ENCODE results near the gene HCFC1R1.
"Not testable (repeated sequence)": the region's sequence is repeated elsewhere in the genome, so short reads cannot be mapped to it uniquely, and the experiment has no call there.

Gene HCFC1R1

GRCh38 chr16:3060339-3061127, 36.8 kb upstream of the HCFC1R1 start:
- Histone ChIP-seq H3K9ac (ENCODE audit: low read depth, low read length) (no peak overlapping the region), H3K9me3 (ENCODE audit: control insufficient read depth, insufficient read depth, low read length) (no peaks in the 10 kb centered on the region), H3K36me3 (ENCODE audit: insufficient read depth, low read length) (no peaks in the 10 kb centered on the region), H3K4me1 (ENCODE audit: insufficient read depth, low read length) (peaks cover 10% of the 10 kb centered on the region; the same call in 1 of the 2 replicates)

GRCh38 chr16:3059723-3060242, 36.0 kb upstream of the HCFC1R1 start:
- Histone ChIP-seq H3K4me1 (ENCODE audit: insufficient read depth, low read length) (peaks cover 2% of the 10 kb centered on the region; the same call in 1 of the 2 replicates), H3K9ac (ENCODE audit: low read depth, low read length) (peak overlapping the region; percentile 37; the same call in 1 of the 2 replicates)

GRCh38 chr16:3059041-3059722, 35.4 kb upstream of the HCFC1R1 start:
- Histone ChIP-seq H3K36me3 (ENCODE audit: insufficient read depth, low read length) (no peaks in the 10 kb centered on the region), H3K4me1 (ENCODE audit: insufficient read depth, low read length) (no peaks in the 10 kb centered on the region; the same call in 1 of the 2 replicates), H3K9me3 (ENCODE audit: control insufficient read depth, insufficient read depth, low read length) (no peaks in the 10 kb centered on the region), H3K9ac (ENCODE audit: low read depth, low read length) (peak overlapping the region; percentile 81)

More at GRCh38 chr16:3059723-3060242, 36.0 kb upstream of the HCFC1R1 start:
- Histone ChIP-seq H3K36me3 (ENCODE audit: insufficient read depth, low read length) (no peaks in the 10 kb centered on the region), H3K9me3 (ENCODE audit: control insufficient read depth, insufficient read depth, low read length) (no peaks in the 10 kb centered on the region)

- Histone ChIP-seq H3K36me3 (ENCODE audit: insufficient read depth, low read length) (no peaks in the 10 kb centered on the region), H3K4me1 (ENCODE audit: insufficient read depth, low read length) (no peaks in the 10 kb centered on the region; the same call in 1 of the 2 replicates), H3K9ac (ENCODE audit: low read depth, low read length) (peak overlapping the region; percentile 81), H3K9me3 (ENCODE audit: control insufficient read depth, insufficient read depth, low read length) (no peaks in the 10 kb centered on the region)
Observed at GRCh38 chr16:3058139-3059030, 34.6 kb upstream of the HCFC1R1 start.

GRCh38 chr16:3057181-3058138, 33.7 kb upstream of the HCFC1R1 start:
- no peaks in the 10 kb centered on the region for H3K9me3 ChIP-seq (ENCODE audit: control insufficient read depth, insufficient read depth, low read length)
- H3K4me1 ChIP-seq (ENCODE audit: insufficient read depth, low read length): no peaks in the 10 kb centered on the region; the same call in 1 of the 2 replicates
- H3K9ac ChIP-seq (ENCODE audit: low read depth, low read length): peak overlapping the region; percentile 81; the same call in 1 of the 2 replicates
- no peaks in the 10 kb centered on the region for H3K36me3 ChIP-seq (ENCODE audit: insufficient read depth, low read length)

- Histone ChIP-seq H3K9ac (ENCODE audit: low read depth, low read length) (no peak overlapping the region), H3K36me3 (ENCODE audit: insufficient read depth, low read length) (no peaks in the 10 kb centered on the region), H3K4me1 (ENCODE audit: insufficient read depth, low read length) (no peaks in the 10 kb centered on the region; the same call in 1 of the 2 replicates), H3K9me3 (ENCODE audit: control insufficient read depth, insufficient read depth, low read length) (no peaks in the 10 kb centered on the region)
Observed at GRCh38 chr16:3056336-3057180, 32.8 kb upstream of the HCFC1R1 start.

GRCh38 chr16:3055734-3056115, 32.0 kb upstream of the HCFC1R1 start:
- not testable (repeated sequence) for H3K4me1 ChIP-seq (ENCODE audit: insufficient read depth, low read length); H3K9me3 ChIP-seq (ENCODE audit: control insufficient read depth, insufficient read depth, low read length); H3K9ac ChIP-seq (ENCODE audit: low read depth, low read length); H3K36me3 ChIP-seq (ENCODE audit: insufficient read depth, low read length)

GRCh38 chr16:3054965-3055733, 31.4 kb upstream of the HCFC1R1 start:
- Histone ChIP-seq H3K9me3 (ENCODE audit: control insufficient read depth, insufficient read depth, low read length) (no peaks in the 10 kb centered on the region), H3K9ac (ENCODE audit: low read depth, low read length) (no peak overlapping the region), H3K4me1 (ENCODE audit: insufficient read depth, low read length) (no peaks in the 10 kb centered on the region; the same call in 1 of the 2 replicates), H3K36me3 (ENCODE audit: insufficient read depth, low read length) (no peaks in the 10 kb centered on the region)

GRCh38 chr16:3053330-3053710, 29.6 kb upstream of the HCFC1R1 start:
- not testable (repeated sequence) for H3K9me3 ChIP-seq (ENCODE audit: control insufficient read depth, insufficient read depth, low read length); H3K4me1 ChIP-seq (ENCODE audit: insufficient read depth, low read length); H3K36me3 ChIP-seq (ENCODE audit: insufficient read depth, low read length); H3K9ac ChIP-seq (ENCODE audit: low read depth, low read length)

- H3K4me1 ChIP-seq (ENCODE audit: insufficient read depth, low read length); H3K9ac ChIP-seq (ENCODE audit: low read depth, low read length); H3K36me3 ChIP-seq (ENCODE audit: insufficient read depth, low read length); H3K9me3 ChIP-seq (ENCODE audit: control insufficient read depth, insufficient read depth, low read length): not testable (repeated sequence)
Observed at GRCh38 chr16:3052571-3053329, 29.0 kb upstream of the HCFC1R1 start.

GRCh38 chr16:3051494-3051893, 27.8 kb upstream of the HCFC1R1 start:
- Histone ChIP-seq H3K9me3 (ENCODE audit: control insufficient read depth, insufficient read depth, low read length) (no peaks in the 10 kb centered on the region), H3K36me3 (ENCODE audit: insufficient read depth, low read length) (no peaks in the 10 kb centered on the region), H3K9ac (ENCODE audit: low read depth, low read length) (no peak overlapping the region), H3K4me1 (ENCODE audit: insufficient read depth, low read length) (no peaks in the 10 kb centered on the region)
